ENCODE measurements around the gene GLT8D2.

The GLT8D2 gene

GRCh38 chr12:104049903-104050356 lies at the start of gene GLT8D2:
TSS of gene GLT8D2 (minus strand) at chr12:104050187. CDS start at chr12:104019648, 30,539 bp downstream.
- no peak for DNase-seq (ENCODE audit: low spot score)

DNA sequence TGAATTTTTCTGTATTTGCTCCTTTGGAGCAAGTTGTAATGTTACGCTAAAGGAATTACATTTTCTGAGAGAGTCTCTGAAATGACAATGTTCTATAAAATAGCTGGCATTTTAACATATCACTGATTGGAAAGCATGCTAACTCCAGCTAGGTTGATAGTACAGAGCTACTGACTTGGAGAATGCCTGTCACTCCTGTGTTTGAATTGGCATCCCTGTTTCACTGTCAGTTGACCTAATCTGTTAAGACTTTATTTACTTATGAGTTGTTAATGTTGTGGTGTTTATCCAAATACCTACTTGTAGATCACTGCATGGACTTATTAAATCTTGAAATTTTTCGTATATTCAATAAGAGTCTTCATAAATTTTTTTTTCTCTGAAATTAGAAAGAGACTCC lies 48.0 kb upstream of the GLT8D2 start:
- DNase-seq (ENCODE audit: low spot score), result no peak

- DNase-seq (ENCODE audit: low spot score), result no peak
These were observed 45.3 kb upstream of the GLT8D2 start for GRCh38 chr12:104095289-104095688.

GRCh38 chr12:104094284-104094683 lies 44.3 kb upstream of the GLT8D2 start:
- DNase-seq (ENCODE audit: low spot score), result no peak

GRCh38 chr12:104091136-104091535 lies 41.1 kb upstream of the GLT8D2 start:
- DNase-seq (ENCODE audit: low spot score), result no peak

DNA sequence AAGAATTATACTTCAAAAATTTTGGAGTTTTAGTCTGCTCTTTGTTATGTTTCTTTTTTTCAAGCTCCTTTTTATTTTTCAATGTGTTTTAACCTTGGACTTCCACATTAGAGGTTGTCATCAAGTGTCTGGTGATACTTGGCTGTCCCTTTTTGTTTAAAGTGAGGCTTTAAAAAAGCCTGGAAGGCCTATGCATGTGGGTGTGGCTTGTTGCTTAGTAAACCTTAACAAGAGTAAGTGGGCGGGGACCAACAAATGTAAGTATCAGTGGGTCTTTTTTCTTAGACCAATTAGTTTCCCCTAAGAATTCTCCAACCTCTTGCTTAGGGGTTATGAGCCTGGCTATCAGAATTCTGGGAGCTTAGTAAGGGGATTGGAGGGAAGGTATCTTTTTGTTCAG lies 40.7 kb upstream of the GLT8D2 start:
- no peak for DNase-seq (ENCODE audit: low spot score)

GRCh38 chr12:104083769-104084475 lies 33.9 kb upstream of the GLT8D2 start:
- no peak for DNase-seq (ENCODE audit: low spot score)

DNA sequence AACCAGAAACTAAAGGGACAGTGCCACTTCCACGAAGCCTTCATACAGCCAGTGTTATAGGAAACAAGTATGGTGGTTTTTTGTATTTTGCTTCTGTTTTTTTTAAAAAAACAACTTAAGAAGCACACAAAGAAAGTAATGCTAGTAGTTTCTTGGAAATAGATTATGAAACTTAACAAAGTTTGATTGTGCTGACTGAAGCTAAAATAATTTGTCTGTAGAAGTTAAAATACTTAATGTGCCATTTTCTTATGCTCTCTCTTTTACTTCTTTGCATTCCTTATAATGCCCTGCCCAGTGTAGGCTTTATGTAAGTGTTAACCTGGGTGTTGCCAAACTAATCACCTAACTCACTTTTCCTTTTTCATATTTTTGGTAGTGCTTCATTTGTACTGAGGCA lies 30.8 kb upstream of the GLT8D2 start:
- DNase-seq (ENCODE audit: low spot score), result no peak

GRCh38 chr12:104079024-104079423 lies 29.0 kb upstream of the GLT8D2 start:
- DNase-seq (ENCODE audit: low spot score), result no peak

DNA sequence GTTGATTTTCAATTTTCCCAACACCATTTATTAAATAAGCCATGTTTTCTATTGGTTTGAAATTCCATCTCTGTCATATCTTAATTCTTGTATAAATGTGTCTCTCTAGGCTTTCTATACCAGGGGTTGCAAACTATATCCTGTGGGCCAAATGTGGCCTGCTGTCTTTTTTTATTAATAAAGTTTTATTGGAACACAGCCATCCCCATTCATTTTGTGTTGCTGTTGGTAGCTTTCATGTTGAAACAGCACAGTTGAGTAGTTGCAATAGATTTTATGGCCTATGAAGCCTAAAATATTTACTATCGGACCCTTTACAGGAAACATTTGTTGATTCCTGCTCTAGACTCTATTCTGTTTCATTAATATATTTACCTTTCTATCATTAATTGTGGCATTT lies 23.7 kb upstream of the GLT8D2 start:
- DNase-seq (ENCODE audit: low spot score), result no peak

DNA sequence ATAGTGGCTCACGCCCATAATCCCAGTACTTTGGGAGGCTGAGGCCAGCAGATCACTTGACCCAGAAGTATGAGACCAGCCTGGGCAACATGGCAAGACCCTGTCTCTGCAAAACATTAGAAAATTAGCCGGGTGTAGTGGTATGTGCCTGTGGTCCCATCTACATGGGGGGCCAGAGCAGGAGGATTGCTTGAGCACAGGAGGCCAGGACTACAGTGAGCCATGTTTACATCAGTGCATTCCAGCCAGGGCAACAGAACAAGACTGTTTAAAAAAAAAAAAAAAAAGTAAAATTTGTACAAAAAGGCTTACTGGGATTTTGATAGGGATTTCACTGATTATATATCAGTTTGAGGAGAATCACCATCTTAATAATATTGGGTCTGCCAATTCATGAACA lies 22.1 kb upstream of the GLT8D2 start:
- DNase-seq (ENCODE audit: low spot score), result no peak

DNA sequence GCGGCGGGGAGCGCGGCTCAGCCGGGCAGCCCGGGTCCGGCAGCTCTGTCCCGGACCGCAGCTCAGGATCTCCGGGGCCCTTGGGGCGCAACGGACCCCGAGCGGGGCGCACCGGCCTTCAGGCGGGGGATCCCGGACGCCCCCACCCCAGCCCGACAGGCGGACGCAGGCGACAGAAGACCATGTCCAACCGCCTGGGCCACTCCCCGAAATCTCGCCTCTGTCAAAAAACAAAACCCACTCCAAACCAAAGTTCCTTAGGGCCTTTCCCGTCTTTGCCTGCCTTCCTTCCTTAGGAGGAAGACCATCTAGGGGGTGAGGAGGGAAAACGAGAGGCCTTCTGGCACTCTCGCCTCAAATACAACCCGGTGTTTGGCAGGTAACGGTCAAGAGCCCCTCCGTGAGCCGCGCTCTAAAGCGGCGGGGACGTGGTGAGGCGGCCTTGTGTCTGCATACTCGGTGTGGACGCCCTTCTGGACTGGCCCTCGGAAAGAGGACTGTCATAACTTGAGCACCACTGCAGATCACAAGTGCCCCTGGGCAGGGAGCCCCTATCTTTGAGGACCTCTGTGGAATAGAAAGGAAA lies 14.9 kb upstream of the GLT8D2 start:
- DNase-seq (ENCODE audit: low spot score), result no peak

DNA sequence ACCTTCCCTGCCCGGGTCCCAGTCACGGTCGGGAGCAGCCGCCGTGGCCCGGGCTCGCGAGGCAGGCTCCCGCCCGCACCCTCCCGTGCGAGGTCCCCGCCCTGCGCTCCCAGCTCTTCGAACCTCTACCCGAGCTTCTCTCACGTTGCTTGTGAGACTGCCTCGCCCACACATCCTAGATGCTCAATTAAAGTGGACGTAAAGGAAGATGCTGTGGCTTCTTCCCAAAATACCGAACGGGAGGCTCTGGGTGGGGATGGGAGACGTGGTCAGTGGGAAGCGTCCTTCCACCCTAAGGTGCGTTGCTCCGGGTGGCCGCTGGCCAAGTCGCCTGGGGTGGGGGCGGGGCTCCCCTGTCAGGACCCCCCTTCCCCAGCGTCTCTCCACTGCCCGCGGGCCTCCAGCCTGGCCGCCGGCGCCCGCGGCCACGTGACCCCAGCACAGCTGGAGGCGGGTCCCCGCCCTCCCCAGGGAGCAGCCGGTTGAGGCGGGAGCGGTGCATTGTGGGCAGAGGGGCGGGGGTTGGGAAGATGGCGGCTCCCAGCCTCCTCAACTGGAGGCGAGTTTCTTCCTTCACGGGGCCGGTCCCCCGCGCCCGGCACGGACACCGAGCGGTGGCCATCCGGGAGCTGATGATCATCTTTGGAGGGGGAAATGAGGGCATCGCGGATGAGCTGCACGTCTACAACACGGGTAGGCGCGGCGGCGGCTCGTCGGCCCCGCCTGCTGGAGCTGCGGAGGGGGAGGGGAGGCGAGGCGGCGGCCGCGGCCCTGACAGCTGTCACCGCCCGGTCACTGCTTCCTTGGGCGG lies 14.2 kb upstream of the GLT8D2 start, which contains the start of gene HCFC2:
TSS of gene HCFC2 (plus strand) at position 501 of the 811 bp plus-strand sequence. CDS start at position 531, 30 bp downstream.
- DNase-seq (ENCODE audit: low spot score), result peak; percentile 82

GRCh38 chr12:104063712-104064030 lies 13.7 kb upstream of the GLT8D2 start:
- DNase-seq (ENCODE audit: low spot score), result peak; percentile 2

DNA sequence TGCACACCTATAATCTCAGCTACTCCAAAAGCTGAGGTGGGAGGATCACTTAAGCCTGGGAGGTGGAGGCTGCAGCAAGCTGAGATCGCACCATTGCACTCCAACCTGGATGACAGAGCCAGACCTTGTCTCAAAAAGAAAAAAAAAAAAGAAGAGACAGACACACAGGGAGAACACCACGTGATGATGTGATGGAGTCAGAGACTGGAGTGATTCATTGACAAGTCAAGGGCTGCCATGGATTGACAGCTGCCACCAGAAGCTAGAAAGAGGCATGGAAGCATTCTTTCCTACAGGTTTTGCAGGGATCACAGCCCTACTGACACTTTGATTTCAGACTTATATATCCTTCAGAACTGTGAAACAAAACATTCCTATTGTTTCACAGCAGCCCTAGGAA lies 10.8 kb upstream of the GLT8D2 start:
- DNase-seq (ENCODE audit: low spot score), result no peak

DNA sequence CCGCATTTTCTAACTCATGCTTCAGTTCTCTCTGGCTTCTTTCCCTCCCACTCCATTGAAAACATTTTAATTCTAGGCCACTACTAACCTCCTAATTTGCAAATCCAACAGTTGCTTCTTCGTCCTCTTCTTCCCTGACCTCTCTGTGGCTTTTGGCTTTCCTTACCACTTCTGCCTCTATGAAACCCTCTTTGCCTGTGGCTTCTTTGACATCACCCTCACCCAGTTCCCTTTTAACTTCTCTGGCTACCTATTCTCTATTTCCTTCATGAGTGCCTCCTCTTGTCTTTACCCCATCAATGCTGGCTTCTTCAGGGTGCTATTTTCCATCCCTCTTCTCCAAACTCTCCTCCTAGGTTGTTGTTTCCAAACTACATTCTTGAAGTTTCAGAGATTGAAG lies 10.0 kb upstream of the GLT8D2 start:
- no peak for DNase-seq (ENCODE audit: low spot score)

GRCh38 chr12:104058802-104059201 lies 8.8 kb upstream of the GLT8D2 start:
- no peak for DNase-seq (ENCODE audit: low spot score)

GRCh38 chr12:104057771-104058197 lies 7.8 kb upstream of the GLT8D2 start:
- peak; percentile 23 for DNase-seq (ENCODE audit: low spot score)

DNA sequence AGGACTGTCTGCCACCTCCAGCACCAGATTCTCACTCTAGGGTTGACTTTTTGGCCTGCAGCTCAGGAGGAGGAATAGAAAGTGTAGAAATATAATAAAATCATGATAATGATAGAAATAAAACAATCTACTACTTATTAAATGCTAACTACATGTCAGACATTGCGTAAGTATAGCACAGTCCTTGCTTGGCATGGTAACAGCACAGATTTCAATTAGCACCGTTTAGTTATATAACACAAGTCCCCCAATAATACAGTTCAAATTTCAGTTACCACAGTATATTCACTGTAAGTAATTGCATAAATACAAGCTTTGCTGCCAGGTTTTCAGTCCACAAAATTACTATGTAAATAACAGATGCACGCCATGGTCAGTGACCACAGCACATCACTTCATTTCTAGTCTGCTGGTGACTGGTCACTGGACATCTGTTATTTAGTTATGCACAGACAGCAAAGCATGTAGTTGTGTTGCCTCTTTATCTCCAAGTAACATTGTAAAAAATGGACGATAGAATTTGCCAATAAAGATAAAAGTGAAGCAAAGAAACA lies 6.5 kb upstream of the GLT8D2 start:
- DNase-seq (ENCODE audit: low spot score), result no peak

DNA sequence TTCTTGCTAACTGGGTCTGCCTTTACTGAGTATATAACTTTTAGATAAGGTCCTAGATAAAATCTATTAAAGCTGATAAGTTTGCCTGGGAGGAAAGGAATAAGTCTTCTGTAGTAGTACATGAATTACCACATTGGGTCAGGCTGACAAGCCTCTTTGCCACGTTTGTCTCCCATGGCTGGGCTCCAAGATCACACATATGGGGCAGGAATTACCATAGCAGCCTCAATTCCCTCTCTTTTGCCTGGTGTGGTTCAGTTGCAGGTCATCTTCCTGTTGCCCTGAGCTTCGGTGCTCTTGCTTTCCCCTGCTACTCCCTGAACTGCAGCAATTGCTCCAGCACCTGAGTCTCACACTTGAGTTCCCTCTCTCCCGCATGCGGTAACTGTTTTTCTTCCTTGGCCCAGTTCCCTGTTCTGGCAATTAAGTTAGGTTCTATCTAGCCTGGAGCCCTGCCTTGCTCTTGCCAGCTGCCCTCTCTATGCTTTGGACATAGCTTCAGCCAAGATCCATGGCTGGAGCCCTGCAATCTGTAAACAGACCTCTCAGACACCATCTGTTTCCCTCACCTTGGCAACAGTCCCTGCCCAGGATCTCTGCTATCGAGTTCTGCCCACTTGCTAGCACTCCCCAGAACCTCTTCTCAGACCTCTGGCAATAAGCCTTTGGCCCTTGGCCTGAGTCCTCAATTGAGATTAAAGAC lies 5.8 kb upstream of the GLT8D2 start:
- no peak for DNase-seq (ENCODE audit: low spot score)

- no peak for DNase-seq (ENCODE audit: low spot score)
These were observed 4.8 kb upstream of the GLT8D2 start for GRCh38 chr12:104054681-104055346.

DNA sequence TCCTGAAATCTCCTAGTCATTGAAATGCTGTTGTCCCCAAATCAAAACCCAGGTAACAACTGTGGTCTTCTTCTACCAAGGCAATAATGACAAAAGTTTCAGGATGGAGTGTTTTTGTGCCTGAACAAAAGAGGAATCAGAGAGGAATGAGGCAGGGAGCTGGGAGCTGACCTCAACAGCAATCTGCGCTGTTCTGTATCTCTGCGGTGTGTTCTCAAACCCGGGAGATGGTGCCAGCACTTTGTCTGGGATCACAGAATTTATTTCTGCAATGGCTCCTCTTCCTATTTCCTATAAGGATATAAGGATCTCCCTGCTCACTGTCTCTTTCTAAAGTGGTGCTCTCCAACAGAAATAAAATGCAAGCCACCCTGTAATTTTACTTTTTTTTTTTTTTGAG lies 449 bp upstream of the GLT8D2 start:
- DNase-seq (ENCODE audit: low spot score), result no peak
